A673 (cell line): ENCODE results near the gene LRRC4C.

Experiments used
- EZH2 ChIP-seq: fragments of 200-600 bp; sonication (generic); IDR thresholded peaks from 2 replicates; pipeline ENCODE4 v1.6.1; 2017; ENCODE audit warnings: borderline replicate concordance, low read depth, mild to moderate bottlenecking, mixed read lengths, antibody characterized with exemption, low read length; ENCODE audit not compliant: poor library complexity, severe bottlenecking
- TF ChIP-seq, protein P1 (sequence below): fragments of 300-800, 200-600 bp; sonication (generic); conservative IDR thresholded peaks from 2 replicates; pipeline ENCODE4 v1.5.1; 2017; ENCODE audit warnings: low read depth, mild to moderate bottlenecking, antibody characterized with exemption, low read length, moderate library complexity, mixed read lengths

DNA sequence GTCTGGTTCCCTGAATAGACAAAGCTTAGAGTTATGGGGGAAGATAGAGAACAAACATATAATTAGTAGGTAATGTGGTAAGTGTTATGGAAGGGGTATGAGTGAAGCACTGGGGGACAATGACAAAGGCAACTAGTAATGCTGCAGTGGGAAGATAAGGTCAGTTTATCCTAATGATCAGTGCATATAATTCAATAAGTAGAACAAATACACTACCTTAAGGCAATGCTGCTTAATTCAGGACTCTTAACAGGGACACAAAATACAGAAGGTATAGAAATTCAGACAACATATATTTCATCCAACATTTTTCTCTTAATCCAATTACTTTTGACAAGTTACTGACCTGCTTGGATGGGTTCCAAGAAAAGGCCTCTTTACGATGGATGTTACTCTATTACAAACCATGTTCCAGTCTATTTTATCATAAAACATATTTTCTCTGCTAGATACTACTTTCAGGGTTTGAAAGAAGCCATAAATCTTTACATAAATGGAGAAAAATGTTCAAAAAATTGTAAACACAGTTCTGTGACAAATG is 1186.2 kb downstream of the LRRC4C start:
- TF ChIP-seq, protein P1, sequence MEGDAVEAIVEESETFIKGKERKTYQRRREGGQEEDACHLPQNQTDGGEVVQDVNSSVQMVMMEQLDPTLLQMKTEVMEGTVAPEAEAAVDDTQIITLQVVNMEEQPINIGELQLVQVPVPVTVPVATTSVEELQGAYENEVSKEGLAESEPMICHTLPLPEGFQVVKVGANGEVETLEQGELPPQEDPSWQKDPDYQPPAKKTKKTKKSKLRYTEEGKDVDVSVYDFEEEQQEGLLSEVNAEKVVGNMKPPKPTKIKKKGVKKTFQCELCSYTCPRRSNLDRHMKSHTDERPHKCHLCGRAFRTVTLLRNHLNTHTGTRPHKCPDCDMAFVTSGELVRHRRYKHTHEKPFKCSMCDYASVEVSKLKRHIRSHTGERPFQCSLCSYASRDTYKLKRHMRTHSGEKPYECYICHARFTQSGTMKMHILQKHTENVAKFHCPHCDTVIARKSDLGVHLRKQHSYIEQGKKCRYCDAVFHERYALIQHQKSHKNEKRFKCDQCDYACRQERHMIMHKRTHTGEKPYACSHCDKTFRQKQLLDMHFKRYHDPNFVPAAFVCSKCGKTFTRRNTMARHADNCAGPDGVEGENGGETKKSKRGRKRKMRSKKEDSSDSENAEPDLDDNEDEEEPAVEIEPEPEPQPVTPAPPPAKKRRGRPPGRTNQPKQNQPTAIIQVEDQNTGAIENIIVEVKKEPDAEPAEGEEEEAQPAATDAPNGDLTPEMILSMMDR: no peak
- TF ChIP-seq EZH2: no peak
